HG03354 (cell line): Measurements from ENCODE around the gene KCNH6.

Experiments
- ATAC-seq: cut with Tn5 transposase; IDR thresholded peaks from one replicate; pipeline ENCODE4 v1.9.1; 2021; ENCODE audit warnings: mild to moderate bottlenecking; ENCODE audit not compliant: unreplicated experiment, poor library complexity, severe bottlenecking

Gene KCNH6

GRCh38 chr17:63486317-63487013 is 36.7 kb upstream of the KCNH6 start:
- ATAC-seq, result no peak

DNA sequence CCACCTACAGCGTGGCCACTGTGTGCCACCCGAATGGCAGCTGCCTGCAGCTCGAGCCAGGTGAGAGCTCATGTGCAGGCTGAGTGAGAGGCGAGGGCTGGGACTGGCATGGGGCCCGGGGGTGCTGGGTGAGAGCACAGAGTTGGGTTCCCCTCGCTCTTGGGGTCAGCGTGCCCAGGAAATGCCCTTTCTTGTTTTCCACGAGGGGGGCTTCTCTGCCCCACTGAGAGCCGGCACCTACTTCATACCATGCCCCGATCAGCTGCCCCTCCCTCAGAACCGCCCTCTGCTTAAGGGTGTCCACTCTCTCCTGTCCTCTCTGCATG is 36.2 kb upstream of the KCNH6 start:
- ATAC-seq, result no peak

GRCh38 chr17:63488851-63489250 is 34.3 kb upstream of the KCNH6 start:
- ATAC-seq, result no peak

DNA sequence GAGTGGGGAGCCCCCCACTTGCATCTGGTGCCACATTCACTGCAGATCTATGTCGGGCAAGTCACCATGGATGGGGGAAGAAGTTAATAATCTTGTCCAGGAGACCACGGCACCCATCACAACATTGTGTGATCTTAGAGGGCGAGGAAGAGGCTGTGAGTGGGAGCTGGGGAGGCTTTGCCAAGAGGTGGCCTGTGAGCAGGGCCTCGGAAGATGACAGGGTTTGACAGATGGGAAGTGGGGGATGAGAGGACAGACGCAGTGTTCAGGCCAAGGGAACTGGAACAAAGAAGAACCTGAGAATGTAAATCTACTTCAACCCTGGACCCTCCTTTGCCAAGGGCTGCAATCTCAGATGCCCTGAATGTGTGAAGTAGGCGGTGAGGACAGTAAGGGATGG is 33.9 kb upstream of the KCNH6 start:
- ATAC-seq, result no peak

DNA sequence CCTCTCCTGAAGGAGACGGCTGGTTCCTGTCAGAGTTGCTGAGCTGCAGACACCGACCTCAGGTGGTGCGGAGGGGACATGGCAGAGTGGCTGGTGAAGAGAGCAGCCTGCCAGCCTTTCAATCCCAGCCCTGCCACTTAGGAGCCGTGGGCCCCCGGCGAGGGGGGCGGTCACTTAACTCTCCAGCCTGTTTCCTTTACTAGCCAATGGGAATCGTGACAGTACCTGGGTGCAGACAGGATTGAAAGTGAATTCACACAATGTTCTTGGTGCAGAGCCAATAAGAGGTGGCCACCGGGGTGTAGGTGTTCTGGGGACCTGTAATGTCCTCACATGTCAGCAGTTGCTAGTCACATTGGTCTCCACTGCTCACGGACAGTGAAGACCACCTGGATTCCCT is 32.8 kb upstream of the KCNH6 start:
- no peak for ATAC-seq

GRCh38 chr17:63490858-63491400 is 32.2 kb upstream of the KCNH6 start:
- no peak for ATAC-seq

DNA sequence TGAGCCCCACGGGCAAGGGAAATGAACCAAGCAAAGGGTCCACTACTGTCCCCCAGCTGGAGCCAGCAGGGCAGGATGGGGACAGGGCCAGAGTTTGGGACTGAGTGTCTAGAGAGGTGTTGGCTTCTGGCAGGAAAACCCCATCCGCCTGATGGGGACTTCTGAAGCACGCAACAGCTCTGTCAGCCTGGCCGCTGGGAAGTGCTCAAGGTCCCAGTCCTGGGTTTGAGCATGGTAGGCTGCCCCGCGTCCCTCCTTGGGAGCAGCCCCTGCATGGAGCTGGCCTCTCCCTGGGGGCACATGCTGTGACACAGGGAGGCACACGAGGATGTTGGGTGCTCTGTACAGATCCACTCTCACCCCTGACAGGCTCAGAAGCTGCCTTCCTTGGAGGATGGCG is 31.7 kb upstream of the KCNH6 start:
- ATAC-seq, result no peak

DNA sequence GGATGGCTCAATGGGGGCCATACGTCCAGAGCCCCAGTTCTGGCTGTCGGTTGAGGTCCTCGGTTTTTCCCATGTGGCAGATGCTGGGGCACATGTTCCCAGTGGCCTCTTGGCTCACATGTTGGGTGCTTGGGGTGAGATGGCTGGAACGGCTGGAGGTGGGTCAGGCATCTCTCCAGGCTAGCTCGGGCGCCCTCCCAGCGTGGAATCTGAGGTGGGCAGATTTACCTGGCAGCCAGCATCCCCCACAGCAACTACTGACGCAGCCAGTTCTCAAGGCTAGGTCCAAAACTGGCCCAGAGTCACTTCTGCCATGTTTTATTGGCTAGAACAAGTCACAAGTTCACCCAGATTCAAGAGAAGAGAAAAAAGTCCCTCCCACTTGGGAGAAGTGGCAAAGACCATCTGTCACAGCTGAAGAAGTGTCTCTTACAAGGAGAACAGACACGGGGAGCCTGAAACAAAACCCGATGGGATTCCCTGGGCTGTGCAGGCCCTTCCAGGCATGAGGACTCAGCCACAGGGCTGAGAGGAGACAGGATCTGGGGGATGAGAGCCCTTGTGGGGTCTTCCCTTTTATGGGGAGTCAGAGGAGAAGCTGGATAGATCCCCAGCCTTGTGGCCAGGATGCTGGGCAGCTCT is 31.1 kb upstream of the KCNH6 start:
- ATAC-seq, result no peak

- ATAC-seq, result no peak
These were observed 30.2 kb upstream of the KCNH6 start for GRCh38 chr17:63492940-63493339.

GRCh38 chr17:63493411-63493810 is 29.7 kb upstream of the KCNH6 start:
- no peak for ATAC-seq

- ATAC-seq, result no peak
These were observed 28.7 kb upstream of the KCNH6 start for GRCh38 chr17:63494300-63494928.

- no peak for ATAC-seq
These were observed 27.7 kb upstream of the KCNH6 start for GRCh38 chr17:63495491-63495890.

GRCh38 chr17:63496177-63496576 is 27.0 kb upstream of the KCNH6 start:
- ATAC-seq, result no peak

DNA sequence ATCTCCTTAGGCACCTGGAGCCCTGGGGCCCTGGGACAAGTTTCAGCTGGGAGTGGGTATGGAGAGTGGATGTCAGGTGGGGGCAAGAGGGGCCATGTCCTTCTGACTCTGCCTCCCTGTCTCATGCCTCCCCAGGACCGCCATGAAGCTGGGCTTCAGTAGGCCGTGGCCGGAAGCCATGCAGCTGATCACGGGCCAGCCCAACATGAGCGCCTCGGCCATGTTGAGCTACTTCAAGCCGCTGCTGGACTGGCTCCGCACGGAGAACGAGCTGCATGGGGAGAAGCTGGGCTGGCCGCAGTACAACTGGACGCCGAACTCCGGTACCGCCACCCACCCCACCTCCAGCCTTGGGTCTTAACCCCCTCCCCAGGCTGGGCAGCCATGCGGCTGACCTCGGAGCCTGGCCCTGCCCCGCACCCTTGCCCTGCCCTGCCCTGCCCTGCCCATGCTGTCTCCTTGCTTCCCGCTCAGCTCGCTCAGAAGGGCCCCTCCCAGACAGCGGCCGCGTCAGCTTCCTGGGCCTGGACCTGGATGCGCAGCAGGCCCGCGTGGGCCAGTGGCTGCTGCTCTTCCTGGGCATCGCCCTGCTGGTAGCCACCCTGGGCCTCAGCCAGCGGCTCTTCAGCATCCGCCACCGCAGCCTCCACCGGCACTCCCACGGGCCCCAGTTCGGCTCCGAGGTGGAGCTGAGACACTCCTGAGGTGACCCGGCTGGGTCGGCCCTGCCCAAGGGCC is 26.3 kb upstream of the KCNH6 start:
- no peak for ATAC-seq

GRCh38 chr17:63497708-63498483 is 25.3 kb upstream of the KCNH6 start:
- ATAC-seq, result no peak

DNA sequence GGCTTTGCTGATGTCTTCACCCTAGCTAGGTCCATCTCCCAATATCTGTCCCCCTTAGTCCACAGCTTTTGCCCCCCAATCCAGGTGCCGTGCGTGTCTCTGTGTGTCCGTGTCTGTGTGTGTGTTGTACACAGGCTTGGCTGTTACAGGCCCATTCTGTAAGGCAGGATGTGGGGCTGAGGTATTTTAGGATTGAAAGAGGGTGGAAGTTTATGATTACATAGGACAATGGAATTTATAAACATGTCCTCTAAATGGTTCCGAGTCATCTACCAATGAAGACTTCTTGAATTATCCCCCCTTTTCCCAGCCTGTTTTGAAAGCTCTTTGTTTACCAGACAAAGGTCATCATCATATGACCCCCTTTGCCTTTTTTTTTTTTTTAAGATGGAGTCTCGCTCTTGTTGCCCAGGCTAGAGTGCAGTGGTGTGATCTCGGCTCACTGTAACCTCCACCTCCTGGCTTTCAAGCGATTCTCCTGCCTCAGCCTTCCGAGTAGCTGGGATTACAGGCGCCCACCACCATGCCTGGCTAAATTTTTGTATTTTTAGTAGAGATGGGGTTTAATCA is 24.4 kb upstream of the KCNH6 start:
- no peak for ATAC-seq

- ATAC-seq, result no peak
These were observed 22.4 kb upstream of the KCNH6 start for GRCh38 chr17:63500543-63501390.

DNA sequence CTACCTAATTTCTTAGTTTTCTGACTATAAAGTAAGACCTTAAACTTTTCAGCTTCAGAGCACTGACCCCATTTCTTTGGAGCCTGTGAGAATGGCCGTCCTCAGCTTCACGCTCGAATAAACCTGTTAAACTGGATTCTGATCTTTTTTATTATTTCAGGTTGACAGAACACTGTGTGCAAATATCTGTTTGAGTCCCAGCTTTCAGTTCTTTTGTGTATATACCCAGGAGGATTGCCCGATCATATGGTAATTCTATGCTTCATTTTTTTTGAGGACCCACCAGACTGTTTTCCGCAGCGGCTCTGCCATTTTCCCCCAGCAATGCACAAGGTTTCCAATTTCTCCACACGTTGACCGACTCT is 19.8 kb upstream of the KCNH6 start:
- no peak for ATAC-seq

- ATAC-seq, result no peak
These were observed 18.9 kb upstream of the KCNH6 start for GRCh38 chr17:63504261-63504660.
